PC-3 (cell line): ENCODE measurements around the gene MRPS17. TPM values are rescaled to one million over a fixed set of nuclear protein-coding genes. Genes with fewer than 3 reads are reported as not detected.

Source experiments
- ATAC-seq: fragments of 200-7000 bp; cut with Tn5 transposase; 2 replicates; pipeline ENCODE4 v1.9.1; 2020; ENCODE audit warnings: mild to moderate bottlenecking, moderate library complexity
- BruUV-seq: library from RNA; stranded (reverse); fragments of 400-500 nt; replicated peaks from 2 replicates; lab custom pipeline; 2021; lab: Mats Ljungman, UMichigan
- CTCF ChIA-PET: fragments of 300-600 bp; sonication (Branson Sonifier 250); formaldehyde crosslinking; loops from one replicate; lab custom pipeline; 2022; ENCODE audit warnings: antibody characterized with exemption; lab: Charles Lee
- POLR2A ChIA-PET: fragments of 300-600 bp; sonication (Branson Sonifier 250); formaldehyde crosslinking; loops from one replicate; lab custom pipeline; 2022; ENCODE audit warnings: antibody characterized with exemption; ENCODE audit not compliant: unreplicated experiment; lab: Charles Lee
- DNase-seq: peaks from one replicate; pipeline ENCODE4 v3.0.0-alpha.2; 2015
- H2AFZ ChIP-seq: fragments of 300-600 bp; sonication (generic); 2 replicates; pipeline ENCODE4 v1.6.0; 2016; ENCODE audit warnings: antibody characterized with exemption, low read length
- H3F3A ChIP-seq: fragments of 300-600 bp; sonication (generic); one replicate; pipeline ENCODE4 v1.6.0; 2017; ENCODE audit warnings: antibody characterized with exemption, low read length, control low read depth, mild to moderate bottlenecking; ENCODE audit not compliant: unreplicated experiment
- H3K27ac ChIP-seq: fragments of 300-600 bp; sonication (generic); 2 replicates; pipeline ENCODE4 v1.5.1; 2016; ENCODE audit warnings: mild to moderate bottlenecking, low read length
- H3K27me3 ChIP-seq: fragments of 300-600 bp; sonication (generic); 2 replicates; pipeline ENCODE4 v1.6.1; 2016; ENCODE audit warnings: low read length, mixed read lengths
- H3K36me3 ChIP-seq: fragments of 300-600 bp; sonication (generic); 2 replicates; pipeline ENCODE4 v1.6.1; 2016; ENCODE audit warnings: low read depth, mixed run types, low read length, mixed read lengths
- H3K4me1 ChIP-seq: fragments of 300-600 bp; sonication (generic); 2 replicates; pipeline ENCODE4 v1.5.1; 2016; ENCODE audit warnings: low read length; ENCODE audit not compliant: insufficient read depth
- H3K4me2 ChIP-seq: fragments of 300-600 bp; sonication (generic); 2 replicates; pipeline ENCODE4 v1.6.0; 2016; ENCODE audit warnings: low read length
- H3K4me3 ChIP-seq: fragments of 300-600 bp; sonication (generic); 2 replicates; pipeline ENCODE4 v1.5.1; 2016; ENCODE audit warnings: mild to moderate bottlenecking, low read length, mixed read lengths
- H3K79me2 ChIP-seq: fragments of 300-600 bp; sonication (generic); 2 replicates; pipeline ENCODE4 v1.6.1; 2017; ENCODE audit warnings: low read length, mixed read lengths
- H3K9ac ChIP-seq: fragments of 300-600 bp; sonication (generic); 2 replicates; pipeline ENCODE4 v1.6.0; 2016; ENCODE audit warnings: mild to moderate bottlenecking, low read length
- H3K9me2 ChIP-seq: fragments of 300-600 bp; sonication (generic); replicated peaks from 2 replicates; pipeline ENCODE4 v1.6.1; 2016; ENCODE audit warnings: mixed run types, low read length, mixed read lengths
- H3K9me3 ChIP-seq: fragments of 300-600 bp; sonication (generic); 2 replicates; pipeline ENCODE4 v1.6.1; 2016; ENCODE audit warnings: low read length, mixed read lengths
- H4K20me1 ChIP-seq: fragments of 300-600 bp; sonication (generic); 2 replicates; pipeline ENCODE4 v1.6.1; 2016; ENCODE audit warnings: low read length, mixed read lengths
- CTCF ChIP-seq: fragments of 300-600 bp; sonication (generic); conservative IDR thresholded peaks from 2 replicates; pipeline ENCODE4 v1.5.1; 2017; ENCODE audit warnings: antibody characterized with exemption, low read depth, mild to moderate bottlenecking, low read length
- EZH2 ChIP-seq: fragments of 300-600 bp; sonication (generic); IDR thresholded peaks from one replicate; pipeline ENCODE4 v1.6.1; 2017; ENCODE audit warnings: antibody characterized with exemption, mild to moderate bottlenecking, low read length; ENCODE audit not compliant: unreplicated experiment
- EZH2phosphoT487 ChIP-seq: fragments of 300-600 bp; sonication (generic); IDR thresholded peaks from 2 replicates; pipeline ENCODE4 v1.6.1; 2018; ENCODE audit warnings: mild to moderate bottlenecking, antibody characterized with exemption, low read length, borderline replicate concordance
- intact Hi-C: fragments of 100-400 bp; cut with micrococcal nuclease; formaldehyde crosslinking; loops from 2 replicates; pipeline ENCODE4 v1.9.0; 2023
- total RNA-seq: library from RNA; depleted of rRNA; stranded (reverse); fragments of >200 nt; gene quantifications from 2 replicates; pipeline ENCODE4 v1.2.3, GENCODE V29; 2014

The MRPS17 gene
- total RNA-seq, 1 experiment from 2014 or later = 20.1 TPM

GRCh38 chr7:55953707-55954475, 2.2 kb downstream of the MRPS17 start:
- Histone ChIP-seq H3K4me2 (no peak overlapping the region), H2AFZ (no peak overlapping the region), H3K9me3 (no peaks in the 10 kb centered on the region), H3K27me3 (no peaks in the 10 kb centered on the region), H3K27ac (no peak overlapping the region), H3K9me2 (no peaks in the 10 kb centered on the region), H3K4me1 (no peaks in the 10 kb centered on the region), H3K79me2 (peaks cover 23% of the 10 kb centered on the region), H3K9ac (no peak overlapping the region), H3F3A (no peaks in the 10 kb centered on the region), H3K4me3 (no peak overlapping the region), H3K36me3 (peaks cover 17% of the 10 kb centered on the region; the same call in 1 of the 2 replicates), H4K20me1 (no peaks in the 10 kb centered on the region)
- BruUV-seq = no TSS peak
- ATAC-seq = no peak
- ChIA-PET POLR2A (no interaction called here), CTCF (no interaction called here)
- intact Hi-C loops = no loop called here
- TF ChIP-seq EZH2phosphoT487 (no peak), CTCF (no peak), EZH2 (no peak)
- no peak for DNase-seq

GRCh38 chr7:55957190-55957589, 5.5 kb downstream of the MRPS17 start:
- no TSS peak for BruUV-seq
- Histone ChIP-seq H3K79me2 (peaks cover 18% of the 10 kb centered on the region), H2AFZ (no peak overlapping the region), H3K9ac (no peak overlapping the region), H3K4me2 (no peak overlapping the region), H3K9me2 (no peaks in the 10 kb centered on the region), H3K9me3 (no peaks in the 10 kb centered on the region), H3K36me3 (peaks cover 17% of the 10 kb centered on the region; the same call in 1 of the 2 replicates), H4K20me1 (no peaks in the 10 kb centered on the region), H3K27me3 (no peaks in the 10 kb centered on the region), H3K4me3 (no peak overlapping the region), H3F3A (no peaks in the 10 kb centered on the region), H3K4me1 (no peaks in the 10 kb centered on the region), H3K27ac (no peak overlapping the region)
- ChIA-PET CTCF (no interaction called here), POLR2A (no interaction called here)
- intact Hi-C loops = no loop called here
- DNase-seq = no peak
- TF ChIP-seq EZH2 = no peak
- no peak for TF ChIP-seq EZH2phosphoT487
- no peak for TF ChIP-seq CTCF
- ATAC-seq = no peak

GRCh38 chr7:55962014-55962413, 10.3 kb downstream of the MRPS17 start:
- BruUV-seq = no TSS peak
- no peaks in the 10 kb centered on the region for H3K9me2 ChIP-seq
- no peak overlapping the region for H3K27ac ChIP-seq
- peaks cover 15% of the 10 kb centered on the region for H3K4me1 ChIP-seq
- ChIA-PET CTCF (no interaction called here), POLR2A (no interaction called here)
- H3K79me2 ChIP-seq = peaks cover 14% of the 10 kb centered on the region
- H3F3A ChIP-seq = peaks cover 8% of the 10 kb centered on the region
- H3K9me3 ChIP-seq = no peaks in the 10 kb centered on the region
- H3K4me2 ChIP-seq = no peak overlapping the region
- DNase-seq (no peak), ATAC-seq (no peak)
- no peaks in the 10 kb centered on the region for H3K36me3 ChIP-seq
- H3K9ac ChIP-seq = no peak overlapping the region
- TF ChIP-seq CTCF (no peak), EZH2 (no peak), EZH2phosphoT487 (no peak)
- intact Hi-C loops = no loop called here
- H3K4me3 ChIP-seq = no peak overlapping the region
- H3K27me3 ChIP-seq = no peaks in the 10 kb centered on the region
- H4K20me1 ChIP-seq = no peaks in the 10 kb centered on the region
- no peak overlapping the region for H2AFZ ChIP-seq
